ENCODE data around the gene ZSCAN22.

The ZSCAN22 gene

DNA sequence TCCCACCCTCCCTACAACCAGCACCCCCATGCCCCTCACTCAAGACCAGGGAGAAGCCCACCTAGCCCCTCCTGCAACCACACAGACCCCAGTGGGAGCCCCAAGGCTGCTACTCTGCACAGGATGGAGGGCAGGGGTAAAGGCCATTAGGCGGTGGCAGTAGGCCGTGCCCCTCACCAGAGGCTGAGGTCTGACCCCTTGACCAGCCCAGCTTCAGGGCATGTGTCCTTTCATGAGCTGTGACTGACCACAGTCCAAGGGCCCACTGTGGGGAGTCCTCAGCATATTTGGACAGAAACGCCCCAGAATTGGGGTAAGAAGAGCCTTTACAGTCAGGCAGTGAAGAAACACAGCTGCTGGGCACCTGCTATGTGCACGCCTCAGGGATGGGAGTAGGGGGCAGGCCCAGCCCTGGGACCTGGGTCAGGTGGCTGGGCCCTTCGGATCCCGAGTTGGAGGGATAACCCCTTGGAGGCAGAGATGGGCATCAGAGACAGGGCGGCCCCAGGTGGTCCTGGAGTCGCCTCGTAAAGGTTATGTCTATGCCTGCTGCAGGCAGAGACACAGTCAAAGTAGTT lies 58.6 kb downstream of the ZSCAN22 start:
- DNase-seq (ENCODE audit: extremely low spot score), result no peak
- TF ChIP-seq, protein P1, sequence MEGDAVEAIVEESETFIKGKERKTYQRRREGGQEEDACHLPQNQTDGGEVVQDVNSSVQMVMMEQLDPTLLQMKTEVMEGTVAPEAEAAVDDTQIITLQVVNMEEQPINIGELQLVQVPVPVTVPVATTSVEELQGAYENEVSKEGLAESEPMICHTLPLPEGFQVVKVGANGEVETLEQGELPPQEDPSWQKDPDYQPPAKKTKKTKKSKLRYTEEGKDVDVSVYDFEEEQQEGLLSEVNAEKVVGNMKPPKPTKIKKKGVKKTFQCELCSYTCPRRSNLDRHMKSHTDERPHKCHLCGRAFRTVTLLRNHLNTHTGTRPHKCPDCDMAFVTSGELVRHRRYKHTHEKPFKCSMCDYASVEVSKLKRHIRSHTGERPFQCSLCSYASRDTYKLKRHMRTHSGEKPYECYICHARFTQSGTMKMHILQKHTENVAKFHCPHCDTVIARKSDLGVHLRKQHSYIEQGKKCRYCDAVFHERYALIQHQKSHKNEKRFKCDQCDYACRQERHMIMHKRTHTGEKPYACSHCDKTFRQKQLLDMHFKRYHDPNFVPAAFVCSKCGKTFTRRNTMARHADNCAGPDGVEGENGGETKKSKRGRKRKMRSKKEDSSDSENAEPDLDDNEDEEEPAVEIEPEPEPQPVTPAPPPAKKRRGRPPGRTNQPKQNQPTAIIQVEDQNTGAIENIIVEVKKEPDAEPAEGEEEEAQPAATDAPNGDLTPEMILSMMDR (IDR thresholded peaks at IDR 0.05; ENCODE audit: control extremely low read depth, extremely low read depth, low read depth, missing control alignments), result no peak
- CTCF ChIA-PET, result no interaction called here
- POLR2A ChIA-PET, result no interaction called here

DNA sequence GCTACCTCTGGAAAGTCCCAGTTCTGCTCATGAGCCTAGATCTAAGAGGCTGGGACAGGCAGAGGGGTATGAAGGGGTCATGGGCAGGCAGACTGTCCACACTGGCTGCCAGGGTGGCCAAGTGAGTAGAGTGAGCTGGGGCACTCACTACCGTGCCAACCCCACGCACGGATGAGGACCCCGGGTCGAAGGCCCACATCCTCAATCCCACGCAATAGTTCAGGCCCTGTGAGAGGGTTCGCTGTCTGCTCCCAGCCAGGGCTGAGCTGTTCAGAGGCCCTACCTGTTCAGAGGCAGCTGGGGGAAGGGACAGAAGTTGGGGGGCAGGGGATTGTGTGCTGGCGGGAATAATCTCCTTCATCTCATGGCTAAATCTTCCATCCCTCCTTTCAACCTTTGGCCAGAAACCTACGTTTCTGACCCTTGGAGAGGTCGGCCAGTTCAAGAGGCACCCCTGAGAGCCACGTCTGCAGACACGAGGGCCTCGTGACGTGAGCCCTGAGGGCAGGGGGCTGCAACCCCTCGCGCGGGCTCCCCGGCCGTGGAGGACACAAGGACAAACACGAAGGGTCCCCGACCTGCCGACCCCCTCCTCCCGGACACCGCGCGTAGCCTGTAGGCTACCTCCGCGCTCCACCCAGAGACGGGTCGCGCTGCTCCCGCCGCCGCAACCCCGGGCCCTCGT lies 59.2 kb downstream of the ZSCAN22 start:
- no peak for DNase-seq (ENCODE audit: extremely low spot score)
- ChIA-PET CTCF (no interaction called here), POLR2A (no interaction called here)
- TF ChIP-seq, protein P1 (IDR thresholded peaks at IDR 0.05; ENCODE audit: control extremely low read depth, extremely low read depth, low read depth, missing control alignments), result no peak

DNA sequence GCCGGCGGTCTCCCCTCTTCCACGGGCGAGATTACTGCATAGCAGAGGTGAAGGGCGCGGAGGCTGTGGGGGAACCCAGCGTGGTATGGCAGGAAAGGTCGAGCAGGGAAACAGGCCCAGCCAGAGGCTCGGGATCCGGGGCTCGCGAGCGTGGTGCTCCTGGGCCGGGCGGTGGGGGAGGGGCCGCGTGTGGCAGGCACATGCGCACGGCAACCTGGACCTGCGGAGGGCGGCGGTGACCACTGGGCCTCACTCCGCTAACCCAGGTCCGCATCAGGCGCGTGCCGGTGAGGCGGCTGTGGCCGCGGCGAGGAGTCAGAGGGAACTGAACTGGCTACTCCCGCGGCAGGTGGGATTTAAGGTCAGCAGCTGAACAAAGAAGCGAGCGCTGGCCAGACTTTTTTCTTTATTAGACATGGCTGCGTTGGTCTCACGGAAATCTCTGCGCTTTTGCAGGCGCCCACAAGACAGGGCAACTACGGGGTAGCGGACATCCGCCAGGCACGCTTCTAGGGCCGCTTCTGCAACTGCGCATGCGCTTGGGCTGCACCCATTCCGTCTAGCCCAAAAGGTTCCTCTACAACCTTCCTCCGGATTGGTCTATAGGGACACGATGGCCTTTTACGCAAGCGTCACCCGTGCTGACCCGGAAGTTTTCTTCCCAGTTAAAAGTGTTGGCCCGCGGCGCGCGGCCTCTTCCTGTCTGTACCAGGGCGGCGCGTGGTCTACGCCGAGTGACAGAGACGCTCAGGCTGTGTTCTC lies 60.0 kb downstream of the ZSCAN22 start, which contains the start of gene RPS5:
RPS5 (plus strand) TSS at position 694 of the 762 bp plus-strand sequence. CDS start 869 bp downstream, outside the sequence.
- ChIA-PET POLR2A (interaction anchor here (1.0 kb wide), 1 partner anchor 24 kb away, joined by 3 read pairs; the partner anchor contains the start of gene ZNF497), CTCF (no interaction called here)
- DNase-seq (ENCODE audit: extremely low spot score), result peak; percentile 100
- TF ChIP-seq, protein P1 (IDR thresholded peaks at IDR 0.05; ENCODE audit: control extremely low read depth, extremely low read depth, low read depth, missing control alignments), result no peak

DNA sequence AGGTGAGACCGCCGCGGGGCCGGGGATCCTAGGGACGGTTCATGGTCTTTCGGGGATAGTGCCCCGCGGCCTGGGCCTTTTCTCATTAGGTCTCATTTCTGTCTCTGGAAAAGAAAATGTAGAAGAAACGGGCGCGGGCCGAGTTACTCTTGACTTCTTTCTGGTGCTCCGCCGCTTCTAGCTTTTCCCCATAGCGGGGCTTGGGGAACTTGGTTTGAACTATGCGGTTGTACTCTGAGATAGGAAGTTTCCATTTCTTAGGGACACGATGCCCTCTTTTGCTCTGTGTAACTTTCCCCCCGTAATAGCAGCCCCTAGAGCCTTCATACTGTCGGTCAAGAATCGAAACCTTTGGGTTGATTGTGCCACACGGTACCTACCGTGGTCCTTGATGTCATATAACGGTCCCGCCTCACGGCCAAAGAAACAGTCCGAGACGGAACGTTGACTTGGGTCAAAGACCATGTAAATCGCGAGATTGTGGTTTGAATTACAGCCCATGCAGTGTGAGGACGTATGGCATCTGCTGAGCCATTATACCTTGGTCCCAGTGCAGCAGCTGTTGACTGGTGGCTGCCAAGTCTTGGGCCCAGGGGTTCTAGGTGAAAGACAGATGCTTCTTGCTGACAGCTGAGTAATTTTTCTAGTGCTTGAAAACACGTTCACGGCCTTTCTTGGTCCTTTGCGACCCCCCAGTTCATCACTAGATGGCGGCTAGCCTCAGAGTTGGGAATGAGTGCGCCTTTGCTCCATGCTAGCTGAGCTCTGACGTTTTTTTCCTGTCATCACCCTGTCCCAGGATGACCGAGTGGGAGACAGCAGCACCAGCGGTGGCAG lies 60.8 kb downstream of the ZSCAN22 start:
- ChIA-PET POLR2A (interaction anchor here (0.5 to 1.4 kb wide), 3 partner anchors 12 to 25 kb away, joined by 3 to 5 read pairs (median 3); partner anchors contain the start of gene ZNF497), CTCF (no interaction called here)
- no peak for DNase-seq (ENCODE audit: extremely low spot score)
- TF ChIP-seq, protein P1 (IDR thresholded peaks at IDR 0.05; ENCODE audit: control extremely low read depth, extremely low read depth, low read depth, missing control alignments), result peak; percentile 13

DNA sequence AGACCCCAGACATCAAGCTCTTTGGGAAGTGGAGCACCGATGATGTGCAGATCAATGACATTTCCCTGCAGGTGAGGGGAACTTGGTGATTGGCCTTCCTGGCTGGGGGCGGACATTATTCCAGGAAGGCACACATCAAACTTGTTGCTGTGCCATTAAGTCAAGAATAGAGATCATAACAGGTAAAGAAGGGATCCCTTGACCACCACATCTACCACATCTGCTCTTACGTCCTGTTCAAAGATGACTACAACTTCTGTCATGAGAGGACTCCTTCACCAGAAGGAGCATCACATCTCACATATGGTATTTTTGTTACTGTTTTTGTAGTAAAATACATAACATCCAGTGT lies 61.4 kb downstream of the ZSCAN22 start:
- TF ChIP-seq, protein P1 (IDR thresholded peaks at IDR 0.05; ENCODE audit: control extremely low read depth, extremely low read depth, low read depth, missing control alignments), result no peak
- ChIA-PET CTCF (no interaction called here), POLR2A (interaction anchor here (1.4 kb wide), 1 partner anchor 11 kb away, joined by 5 read pairs; no protein-coding TSS in a partner anchor)
- DNase-seq (ENCODE audit: extremely low spot score), result no peak

Measured in GM10248 (cell line).